ENCODE results near the gene TBC1D17. TPM values are rescaled to one million over a fixed set of nuclear protein-coding genes. Genes with fewer than 3 reads are reported as not detected.

The TBC1D17 gene
- total and polyA plus RNA-seq, 2 of the 13 experiments (the other 11 are each of a cell fraction or from before 2014, with no cell fraction given), result 9.7 to 16.9 TPM

GRCh38 chr19:49929121-49929610 is 51.7 kb downstream of the TBC1D17 start, which contains the start of the genes ATF5 and NUP62 (continued):
- TF ChIP-seq ZNF775 (CRISPR knock-in tag; IDR thresholded peaks at IDR 0.05; ENCODE audit: borderline replicate concordance), result no peak
- no peak for TF ChIP-seq CREB1 (IDR thresholded peaks at IDR 0.05)
- TF ChIP-seq CREB1 (CRISPR knock-in tag; IDR thresholded peaks at IDR 0.05), result no peak
- peak; percentile 84; the same call in 1 of the 2 replicates for TF ChIP-seq ZC3H13 (CRISPR knock-in tag; IDR thresholded peaks at IDR 0.05)
- TF ChIP-seq DBP (CRISPR knock-in tag; IDR thresholded peaks at IDR 0.05; ENCODE audit: not compliant biosample characterization), result peak; percentile 34
- no peak for TF ChIP-seq ZNF367 (CRISPR knock-in tag; IDR thresholded peaks at IDR 0.05; ENCODE audit: borderline replicate concordance)
- TF ChIP-seq ZNF281 (CRISPR knock-in tag; IDR thresholded peaks at IDR 0.05; ENCODE audit: borderline replicate concordance), result peak; percentile 94
- no peak for TF ChIP-seq CEBPG (CRISPR knock-in tag; IDR thresholded peaks at IDR 0.05)
- peak; percentile 12; the same call in 1 of the 2 replicates for TF ChIP-seq ZBTB37 (CRISPR knock-in tag; IDR thresholded peaks at IDR 0.05)
- TF ChIP-seq ZNF382 (CRISPR knock-in tag; IDR thresholded peaks at IDR 0.05; ENCODE audit: borderline replicate concordance), result no peak
- TF ChIP-seq BRCA1 (CRISPR knock-in tag; IDR thresholded peaks at IDR 0.05), result no peak; the same call in 1 of the 2 replicates
- peak; percentile 71 for TF ChIP-seq AGO1 (IDR thresholded peaks at IDR 0.05; ENCODE audit: low read depth, low read length, poor library complexity, severe bottlenecking)
- TF ChIP-seq THYN1 (CRISPR knock-in tag; IDR thresholded peaks at IDR 0.05; ENCODE audit: borderline replicate concordance, low read depth), result no peak; the same call in 1 of the 2 replicates
- TF ChIP-seq FOXK2 (IDR thresholded peaks at IDR 0.05), result no peak
- no peak for TF ChIP-seq KAT2B (IDR thresholded peaks at IDR 0.05; ENCODE audit: borderline replicate concordance, low read depth, low read length)
- TF ChIP-seq THAP9 (CRISPR knock-in tag; IDR thresholded peaks at IDR 0.05; ENCODE audit: borderline replicate concordance), result peak; percentile 96
- TF ChIP-seq GATA4 (IDR thresholded peaks at IDR 0.05; ENCODE audit: borderline replicate concordance, low read depth), result no peak
- TF ChIP-seq ZBTB38 (CRISPR knock-in tag; IDR thresholded peaks at IDR 0.05), result peak; percentile 38; the same call in 1 of the 2 replicates
- peak; percentile 71 for TF ChIP-seq HOXA5 (CRISPR knock-in tag; IDR thresholded peaks at IDR 0.05)
- no peak for TF ChIP-seq NBN (conservative IDR thresholded peaks at IDR 0.05)
- no peak for TF ChIP-seq DR1 (CRISPR knock-in tag; IDR thresholded peaks at IDR 0.05)
